CD4-positive, alpha-beta T cell treated with Interleukin-21 for 1 hour (primary cell): ENCODE results near the gene EXOC3L2.
A peak's percentile ranks its signal among the peaks of the same experiment; 100 is the strongest.

ENCODE experiments used
- DNase-seq: peaks from one replicate; pipeline ENCODE4 v3.0.0-alpha.2; 2020

The EXOC3L2 gene

GRCh38 chr19:45218911-45219743 lies 26.1 kb downstream of the EXOC3L2 start:
- DNase-seq = no peak

- DNase-seq = no peak
Measured at GRCh38 chr19:45218426-45218825, 26.8 kb downstream of the EXOC3L2 start.

GRCh38 chr19:45217957-45218334 lies 27.3 kb downstream of the EXOC3L2 start:
- DNase-seq = no peak

GRCh38 chr19:45217193-45217956 lies 27.8 kb downstream of the EXOC3L2 start:
- no peak for DNase-seq

GRCh38 chr19:45216667-45217066 lies 28.5 kb downstream of the EXOC3L2 start:
- DNase-seq = no peak

- no peak for DNase-seq
Measured at GRCh38 chr19:45215391-45216191, 29.6 kb downstream of the EXOC3L2 start.

- no peak for DNase-seq
Measured at GRCh38 chr19:45213031-45213430, 32.2 kb downstream of the EXOC3L2 start.

GRCh38 chr19:45211751-45212381 lies 33.3 kb downstream of the EXOC3L2 start:
- DNase-seq = no peak

GRCh38 chr19:45206328-45206727 lies 38.9 kb downstream of the EXOC3L2 start:
- no peak for DNase-seq

- no peak for DNase-seq
Measured at GRCh38 chr19:45205810-45206209, 39.4 kb downstream of the EXOC3L2 start.

- no peak for DNase-seq
Measured at GRCh38 chr19:45202637-45203036, 42.6 kb downstream of the EXOC3L2 start.

GRCh38 chr19:45200568-45200967 lies 44.6 kb downstream of the EXOC3L2 start:
- DNase-seq = no peak

GRCh38 chr19:45195764-45196163 lies 49.4 kb downstream of the EXOC3L2 start:
- DNase-seq = no peak

GRCh38 chr19:45191375-45191774 lies 53.8 kb downstream of the EXOC3L2 start:
- no peak for DNase-seq

GRCh38 chr19:45189971-45190370 lies 55.2 kb downstream of the EXOC3L2 start:
- DNase-seq = no peak

GRCh38 chr19:45187421-45188100 lies 57.6 kb downstream of the EXOC3L2 start:
- peak; percentile 60 for DNase-seq

- DNase-seq = no peak
Measured at GRCh38 chr19:45186509-45187334, 58.5 kb downstream of the EXOC3L2 start.

GRCh38 chr19:45184115-45184514 lies 61.1 kb downstream of the EXOC3L2 start:
- DNase-seq = no peak

GRCh38 chr19:45182758-45183157 lies 62.4 kb downstream of the EXOC3L2 start:
- DNase-seq = no peak

- no peak for DNase-seq
Measured at GRCh38 chr19:45180936-45181335, 64.3 kb downstream of the EXOC3L2 start.

GRCh38 chr19:45179892-45180370 lies 65.3 kb downstream of the EXOC3L2 start:
- DNase-seq = no peak
